Spinal cord (tissue), 10 donors: ENCODE results near the gene CLCN2. TPM values are rescaled to one million over a fixed set of nuclear protein-coding genes. Genes with fewer than 3 reads are reported as not detected.

Source experiments
- DNase-seq, 6 donors: peaks; one replicate each; pipeline versions ENCODE4 v3.0.0 to v3.0.0-alpha.2; 2013 to 2015; ENCODE audit warnings: low spot score in 6 of 6, low read depth in 4 of 6
- H3K27ac ChIP-seq: one replicate; pipeline ENCODE4 v1.5.1; 2013; ENCODE audit warnings: low read depth, low read length, control low read depth
- H3K27me3 ChIP-seq: one replicate; pipeline ENCODE4 v1.6.1; 2013; ENCODE audit warnings: low read length; ENCODE audit not compliant: control insufficient read depth, insufficient read depth
- H3K36me3 ChIP-seq: one replicate; pipeline ENCODE4 v1.6.1; 2013; ENCODE audit warnings: low read length; ENCODE audit not compliant: control insufficient read depth, insufficient read depth
- H3K4me1 ChIP-seq: one replicate; pipeline ENCODE4 v1.6.1; 2013; ENCODE audit warnings: low read length; ENCODE audit not compliant: control insufficient read depth, insufficient read depth
- H3K4me3 ChIP-seq: one replicate; pipeline ENCODE4 v1.5.1; 2013; ENCODE audit warnings: low read depth, low read length, control low read depth
- H3K9me3 ChIP-seq: one replicate; pipeline ENCODE4 v1.6.1; 2013; ENCODE audit warnings: low read length; ENCODE audit not compliant: control insufficient read depth, insufficient read depth
- WGBS: methylation state at CpG from one replicate; pipeline ENCODE4 v1.1.5; 2013; ENCODE audit warnings: missing lambda C conversion rate; ENCODE audit not compliant: insufficient coverage; 5-methylcytosine and 5-hydroxymethylcytosine counted together
- polyA plus RNA-seq, 2 donors: library from polyadenylated mRNA; unstranded; fragments of 120-200 nt; gene quantifications; one replicate each; pipeline ENCODE4 v1.2.1, GENCODE V29; 2013; ENCODE audit not compliant: insufficient read length in 2 of 2
- total RNA-seq, 2 donors: library from RNA; depleted of rRNA in 1 of 2; stranded (reverse); fragments of 120-200 nt in 1 of 2; fragments of >200 nt in 1 of 2; gene quantifications; one replicate each; pipeline versions ENCODE4 v1.2.3 to v1.2.4, GENCODE V29; 2013 to 2014
- donor health status: healthy.

The CLCN2 gene
- total and polyA plus RNA-seq, 4 donors, result 13.1 to 41.3 (median 21.1) TPM

GRCh38 chr3:184317201-184317600 is 44.2 kb downstream of the CLCN2 start:
- WGBS, result 78% methylated on average over 4 of the region's 5 CpGs
- no peak overlapping the region for H3K4me3 ChIP-seq
- H3K9me3 ChIP-seq, result no peaks in the 10 kb centered on the region
- DNase-seq, result no peak
- no peaks in the 10 kb centered on the region for H3K27me3 ChIP-seq
- peaks cover 37% of the 10 kb centered on the region for H3K4me1 ChIP-seq
- H3K36me3 ChIP-seq, result peaks cover 56% of the 10 kb centered on the region
- H3K27ac ChIP-seq, result no peak overlapping the region

GRCh38 chr3:184316792-184317191 is 44.6 kb downstream of the CLCN2 start:
- Histone ChIP-seq H3K4me3 (no peak overlapping the region), H3K27me3 (no peaks in the 10 kb centered on the region), H3K36me3 (peaks cover 52% of the 10 kb centered on the region), H3K9me3 (no peaks in the 10 kb centered on the region), H3K4me1 (peaks cover 37% of the 10 kb centered on the region), H3K27ac (no peak overlapping the region)
- WGBS, result 85% methylated on average over 6 of the region's 7 CpGs
- no peak for DNase-seq

- no peak for DNase-seq
- Histone ChIP-seq H3K4me1 (peaks cover 37% of the 10 kb centered on the region), H3K27ac (peak overlapping the region; percentile 87), H3K36me3 (peaks cover 45% of the 10 kb centered on the region), H3K9me3 (no peaks in the 10 kb centered on the region), H3K4me3 (peak overlapping the region; percentile 77), H3K27me3 (no peaks in the 10 kb centered on the region)
- WGBS, result 58% methylated on average over 6 of the region's 16 CpGs
These were observed 45.3 kb downstream of the CLCN2 start for GRCh38 chr3:184315871-184316661.

GRCh38 chr3:184315543-184315867 is 45.9 kb downstream of the CLCN2 start:
- Histone ChIP-seq H3K4me3 (peak overlapping the region; percentile 77), H3K27me3 (no peaks in the 10 kb centered on the region), H3K36me3 (peaks cover 40% of the 10 kb centered on the region), H3K4me1 (peaks cover 37% of the 10 kb centered on the region), H3K9me3 (no peaks in the 10 kb centered on the region), H3K27ac (peak overlapping the region; percentile 87)
- no peak for DNase-seq
- WGBS, result 4% methylated on average over 3 of the region's 6 CpGs

GRCh38 chr3:184314700-184315542 is 46.5 kb downstream of the CLCN2 start:
- peak overlapping the region; percentile 87 for H3K27ac ChIP-seq
- peak in 2 of 6 donors; percentile 66 to 84 for DNase-seq
- H3K27me3 ChIP-seq, result no peaks in the 10 kb centered on the region
- under 1% methylated on average over 76 of the region's 89 CpGs for WGBS
- peaks cover 39% of the 10 kb centered on the region for H3K36me3 ChIP-seq
- peak overlapping the region; percentile 77 for H3K4me3 ChIP-seq
- H3K4me1 ChIP-seq, result peaks cover 32% of the 10 kb centered on the region
- H3K9me3 ChIP-seq, result no peaks in the 10 kb centered on the region

- Histone ChIP-seq H3K4me3 (peak within 1 kb of the TSS; percentile 77), H3K27me3 (no peaks in the 10 kb centered on the region), H3K4me1 (peaks cover 26% of the 10 kb centered on the region), H3K27ac (peak within 1 kb of the TSS; percentile 87), H3K9me3 (no peaks in the 10 kb centered on the region), H3K36me3 (peaks cover 37% of the 10 kb centered on the region)
- DNase-seq, result peak; percentile 77 to 97 (median 88)
- WGBS, result under 1% methylated on average over 32 of the region's 40 CpGs
These were observed 47.1 kb downstream of the CLCN2 start, which contains the start of gene EIF4G1 for GRCh38 chr3:184314363-184314699. TSS of gene EIF4G1 (plus strand) at chr3:184314606. CDS start at chr3:184315797, 1,191 bp downstream.

GRCh38 chr3:184311633-184312032 is 49.8 kb downstream of the CLCN2 start:
- no peak overlapping the region for H3K4me3 ChIP-seq
- H3K27ac ChIP-seq, result no peak overlapping the region
- no peaks in the 10 kb centered on the region for H3K9me3 ChIP-seq
- no peaks in the 10 kb centered on the region for H3K27me3 ChIP-seq
- H3K36me3 ChIP-seq, result peaks cover 46% of the 10 kb centered on the region
- H3K4me1 ChIP-seq, result peaks cover 18% of the 10 kb centered on the region
- DNase-seq, result no peak

GRCh38 chr3:184308744-184309143 is 52.7 kb downstream of the CLCN2 start:
- Histone ChIP-seq H3K27ac (no peak overlapping the region), H3K27me3 (no peaks in the 10 kb centered on the region), H3K4me3 (no peak overlapping the region), H3K9me3 (no peaks in the 10 kb centered on the region), H3K36me3 (peaks cover 64% of the 10 kb centered on the region), H3K4me1 (peaks cover under 1% of the 10 kb centered on the region)
- 86% methylated on average over 4 of the region's 7 CpGs for WGBS
- DNase-seq, result no peak

GRCh38 chr3:184307915-184308314 is 53.5 kb downstream of the CLCN2 start:
- Histone ChIP-seq H3K27me3 (no peaks in the 10 kb centered on the region), H3K27ac (no peak overlapping the region), H3K36me3 (peaks cover 72% of the 10 kb centered on the region), H3K4me3 (no peak overlapping the region), H3K9me3 (no peaks in the 10 kb centered on the region), H3K4me1 (no peaks in the 10 kb centered on the region)
- WGBS, result 95% methylated on average over 9 of the region's 9 CpGs
- DNase-seq, result no peak
